IMR-90 (cell line): ENCODE results near the gene MMEL1. TPM values are rescaled to one million over a fixed set of nuclear protein-coding genes. Genes with fewer than 3 reads are reported as not detected.

Experiments used
- ATAC-seq: fragments of 200-7000 bp; cut with Tn5 transposase; 2 replicates; pipeline ENCODE4 v1.9.1; 2020; ENCODE audit warnings: low read depth, mild to moderate bottlenecking, moderate library complexity
- BruUV-seq: library from RNA; stranded (reverse); fragments of 400-500 nt; replicated peaks from 2 replicates; lab custom pipeline; 2021; lab: Mats Ljungman, UMichigan
- CTCF ChIA-PET: fragments of 300-600 bp; formaldehyde crosslinking; extraction: SDS; loops from one replicate; lab custom pipeline; 2021; ENCODE audit warnings: antibody characterized with exemption; lab: Yijun Ruan, JAX
- POLR2A ChIA-PET: fragments of 300-600 bp; sonication (Branson Sonifier 250); formaldehyde crosslinking; loops from one replicate; lab custom pipeline; 2022; ENCODE audit warnings: antibody characterized with exemption; ENCODE audit not compliant: unreplicated experiment; lab: Charles Lee
- DNase-seq: peaks from one replicate; pipeline ENCODE4 v3.0.0; 2013
- H2AFZ ChIP-seq: replicated peaks from 2 replicates; pipeline ENCODE3; 2013; ENCODE audit warnings: low read length, mild to moderate bottlenecking; ENCODE audit not compliant: poor library complexity
- H2AK5ac ChIP-seq: 2 replicates; pipeline ENCODE4 v1.6.1; 2013; ENCODE audit warnings: low read depth, low read length, inconsistent platforms
- H2AK9ac ChIP-seq: replicated peaks from 2 replicates; pipeline ENCODE3; 2013; ENCODE audit warnings: mild to moderate bottlenecking, low read depth, low read length, moderate library complexity; ENCODE audit not compliant: poor library complexity
- H2BK120ac ChIP-seq: 2 replicates; pipeline ENCODE4 v1.6.1; 2013; ENCODE audit warnings: low read depth, low read length, inconsistent platforms
- H2BK15ac ChIP-seq: 3 replicates; pipeline ENCODE4 v1.6.1; 2013; ENCODE audit warnings: low read depth, low read length, inconsistent platforms
- H2BK20ac ChIP-seq: 2 replicates; pipeline ENCODE4 v1.6.1; 2013; ENCODE audit warnings: low read depth, mild to moderate bottlenecking, inconsistent platforms, low read length, moderate library complexity
- H2BK5ac ChIP-seq: 2 replicates; pipeline ENCODE4 v1.6.1; 2013; ENCODE audit warnings: mild to moderate bottlenecking, low read depth, low read length, inconsistent platforms; ENCODE audit not compliant: poor library complexity, severe bottlenecking
- H3K14ac ChIP-seq: replicated peaks from 2 replicates; pipeline ENCODE4 v1.6.1; 2013; ENCODE audit warnings: low read depth, low read length, inconsistent platforms
- H3K18ac ChIP-seq: 2 replicates; pipeline ENCODE4 v1.6.1; 2013; ENCODE audit warnings: low read depth, low read length, control low read depth
- H3K23ac ChIP-seq: 2 replicates; pipeline ENCODE4 v1.6.1; 2013; ENCODE audit warnings: low read depth, low read length, inconsistent platforms
- H3K27ac ChIP-seq: 2 replicates; pipeline ENCODE4 v1.5.1; 2013; ENCODE audit warnings: mild to moderate bottlenecking, control low read depth, low read length; ENCODE audit not compliant: insufficient read depth
- H3K27me3 ChIP-seq: 2 replicates; pipeline ENCODE4 v1.6.1; 2013; ENCODE audit warnings: low read length; ENCODE audit not compliant: control insufficient read depth, insufficient read depth
- H3K36me3 ChIP-seq: 2 replicates; pipeline ENCODE4 v1.6.1; 2013; ENCODE audit warnings: low read length, mixed read lengths; ENCODE audit not compliant: control insufficient read depth, insufficient read depth
- H3K4ac ChIP-seq: 2 replicates; pipeline ENCODE4 v1.6.1; 2013; ENCODE audit warnings: low read depth, low read length, inconsistent platforms
- H3K4me1 ChIP-seq: 2 replicates; pipeline ENCODE4 v1.6.1; 2013; ENCODE audit warnings: low read length, mixed read lengths; ENCODE audit not compliant: control insufficient read depth, insufficient read depth
- H3K4me2 ChIP-seq: 2 replicates; pipeline ENCODE4 v1.6.1; 2013; ENCODE audit warnings: low read depth, mild to moderate bottlenecking, control low read depth, low read length, moderate library complexity
- H3K4me3 ChIP-seq: 2 replicates; pipeline ENCODE4 v1.5.1; 2013; ENCODE audit warnings: low read depth, mild to moderate bottlenecking, control low read depth, low read length, moderate library complexity; ENCODE audit not compliant: insufficient read depth
- H3K56ac ChIP-seq: 2 replicates; pipeline ENCODE4 v1.6.1; 2013; ENCODE audit warnings: low read length, inconsistent platforms; ENCODE audit not compliant: insufficient read depth; ENCODE audit errors: extremely low read depth
- H3K79me1 ChIP-seq, 2 experiments: 2 replicates each; pipeline ENCODE4 v1.6.1; 2013; ENCODE audit warnings: low read length in 2 of 2, inconsistent platforms in 1 of 2, low read depth in 1 of 2
- H3K9ac ChIP-seq: 2 replicates; pipeline ENCODE4 v1.6.1; 2013; ENCODE audit warnings: low read depth, low read length, control low read depth
- H3K9me1 ChIP-seq: 2 replicates; pipeline ENCODE4 v1.6.1; 2013; ENCODE audit warnings: low read length, inconsistent platforms; ENCODE audit not compliant: insufficient read depth
- H3K9me3 ChIP-seq: 2 replicates; pipeline ENCODE4 v1.6.1; 2013; ENCODE audit warnings: low read length; ENCODE audit not compliant: control insufficient read depth, insufficient read depth
- H4K20me1 ChIP-seq: 2 replicates; pipeline ENCODE4 v1.6.1; 2013; ENCODE audit warnings: low read length, inconsistent platforms; ENCODE audit not compliant: insufficient read depth
- H4K5ac ChIP-seq: 2 replicates; pipeline ENCODE4 v1.6.1; 2013; ENCODE audit warnings: mild to moderate bottlenecking, low read depth, low read length, control low read depth
- H4K8ac ChIP-seq, 2 experiments: 2 replicates each; pipeline ENCODE4 v1.6.1; 2013; ENCODE audit warnings: low read depth in 2 of 2, low read length in 2 of 2, control low read depth in 1 of 2, inconsistent platforms in 1 of 2
- H4K91ac ChIP-seq: 2 replicates; pipeline ENCODE4 v1.6.1; 2013; ENCODE audit warnings: low read depth, low read length, inconsistent platforms; ENCODE audit not compliant: insufficient read depth
- BHLHE40 ChIP-seq: fragments of 150-350 bp; IDR thresholded peaks from 2 replicates; pipeline ENCODE4 v1.6.1; 2016; ENCODE audit warnings: mild to moderate bottlenecking, low read depth, low read length
- MXI1 ChIP-seq: IDR thresholded peaks from 2 replicates; pipeline ENCODE4 v1.6.1; 2012; ENCODE audit warnings: low read depth, mild to moderate bottlenecking, low read length, moderate library complexity, borderline replicate concordance
- NFE2L2 ChIP-seq: fragments of 150-350 bp; IDR thresholded peaks from 2 replicates; pipeline ENCODE4 v1.6.1; 2016; ENCODE audit warnings: low read depth, mild to moderate bottlenecking, low read length
- RAD21 ChIP-seq: IDR thresholded peaks from 2 replicates; pipeline ENCODE4 v1.6.1; 2012; ENCODE audit warnings: low read length, improper control_type of control experiment
- WGBS, 2 experiments: methylation state at CpG; one replicate each; pipeline versions ENCODE4 v1.1.5 to v1.1.7; 2013; ENCODE audit warnings: missing lambda C conversion rate in 2 of 2; ENCODE audit not compliant: insufficient read length in 1 of 2; ENCODE audit errors: extremely low coverage in 2 of 2; 5-methylcytosine and 5-hydroxymethylcytosine counted together
- dilution Hi-C: fragments of 300-500 bp; cut with HindIII; formaldehyde crosslinking; loops from one replicate; pipeline ENCODE4 v1.14.3; 2018; ENCODE audit warnings: low sequenced_read_pairs; ENCODE audit not compliant: unreplicated experiment
- in situ Hi-C: fragments of 300-500 bp; cut with MboI; formaldehyde crosslinking; loops from 3 replicates; pipeline ENCODE4 v1.14.3; 2019; ENCODE audit warnings: low sequenced_read_pairs, inconsistent platforms, mixed read lengths
- intact Hi-C: fragments of 100-400 bp; cut with micrococcal nuclease; formaldehyde crosslinking; loops from 2 replicates; pipeline ENCODE4 v1.10.0; 2022
- polyA plus RNA-seq, 3 experiments: library from polyadenylated mRNA; depleted of rRNA; stranded (reverse); fragments of >200 nt; gene quantifications; 2 replicates each; pipeline ENCODE4 v1.2.3, GENCODE V29; 2012; ENCODE audit warnings: low replicate concordance in 1 of 3
- total RNA-seq: library from RNA; depleted of rRNA; stranded (reverse); fragments of >200 nt; gene quantifications from 2 replicates; pipeline ENCODE4 v1.2.3, GENCODE V29; 2012
- TF ChIP-seq, protein P1 (sequence below): fragments of 150-350 bp; IDR thresholded peaks from 2 replicates; pipeline ENCODE4 v1.6.1; 2016; ENCODE audit warnings: low read depth, mild to moderate bottlenecking, low read length, moderate library complexity, borderline replicate concordance
- TF ChIP-seq, protein P2 (sequence below): conservative IDR thresholded peaks from 2 replicates; pipeline ENCODE4 v1.5.1; 2012; ENCODE audit warnings: mild to moderate bottlenecking, low read depth, low read length, improper control_type of control experiment

Gene MMEL1
- total and polyA plus RNA-seq, 2 of the 4 experiments (the other 2 are of a cell fraction), result under 0.01 to 0.12 TPM

DNA sequence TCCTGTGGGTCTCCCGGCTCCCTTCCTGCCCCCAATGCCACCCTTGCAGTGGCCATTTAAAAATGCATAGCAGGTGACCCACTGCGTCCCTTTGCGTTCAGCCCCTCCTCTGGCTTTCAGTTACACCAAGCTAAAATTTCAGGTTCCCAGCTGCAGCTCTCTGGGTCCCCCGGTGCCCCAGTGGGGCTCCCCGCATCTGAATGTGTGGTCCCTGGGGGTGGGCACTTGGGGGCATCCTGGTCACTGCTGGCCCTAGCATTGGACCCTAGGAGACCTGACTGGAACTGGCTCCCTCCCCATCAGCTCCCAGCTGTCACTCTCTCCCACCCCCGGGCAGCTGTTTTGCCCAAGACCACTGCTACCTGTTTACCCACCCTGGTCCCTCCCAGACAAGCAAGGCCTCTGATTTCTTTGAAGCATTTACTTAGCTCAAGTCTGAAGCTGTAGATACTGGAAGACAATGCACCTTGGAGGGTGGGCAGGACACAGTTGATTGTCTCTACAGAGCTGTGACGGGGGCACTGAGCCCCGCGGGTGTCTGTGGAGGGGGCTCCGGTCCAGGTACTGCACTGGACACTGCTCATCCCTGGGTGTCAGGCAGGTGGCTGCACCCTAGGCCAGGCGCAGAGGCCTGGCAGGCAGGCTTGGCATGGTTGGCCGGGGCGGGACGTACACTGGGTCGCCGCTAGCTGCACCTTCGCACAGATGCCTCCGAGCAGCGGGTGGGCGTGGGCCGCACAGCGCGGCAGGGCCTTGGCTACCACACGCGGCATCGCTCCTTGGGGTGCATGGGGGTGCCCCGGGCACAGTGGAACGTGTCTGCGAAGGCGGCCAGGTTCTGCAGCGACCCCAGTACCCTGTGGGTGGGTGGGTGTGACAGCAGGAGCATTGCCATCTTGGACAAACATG lies 42.3 kb downstream of the MMEL1 start:
- Histone ChIP-seq H3K4me2 (no peak overlapping the region), H4K8ac (no peak overlapping the region), H2AFZ (no peak overlapping the region), H2AK5ac (no peak overlapping the region), H3K27me3 (no peaks in the 10 kb centered on the region; the same call in 1 of the 2 replicates), H4K20me1 (no peaks in the 10 kb centered on the region; the same call in 1 of the 2 replicates), H2BK5ac (no peak overlapping the region), H3K9me1 (no peaks in the 10 kb centered on the region), H2AK9ac (no peak overlapping the region), H3K9ac (no peak overlapping the region), H3K36me3 (peaks cover 2% of the 10 kb centered on the region; the same call in 1 of the 2 replicates), H3K79me1 (peaks cover 0 to 15% of the 10 kb centered on the region in 2 experiments; a peak in 2 of 4 replicates), H2BK20ac (no peak overlapping the region), H3K9me3 (no peaks in the 10 kb centered on the region), H3K23ac (no peak overlapping the region), H3K4me1 (peaks cover 4% of the 10 kb centered on the region; the same call in 1 of the 2 replicates), H2BK120ac (no peak overlapping the region), H2BK15ac (no peak overlapping the region), H4K5ac (no peak overlapping the region), H3K18ac (no peak overlapping the region), H3K4me3 (no peak overlapping the region), H4K91ac (no peak overlapping the region), H3K14ac (no peak overlapping the region), H3K4ac (no peak overlapping the region), H3K27ac (no peak overlapping the region), H3K56ac (no peak overlapping the region)
- ATAC-seq (no peak), DNase-seq (no peak)
- intact Hi-C loops, result no loop called here
- WGBS, 2 experiments, result 97% methylated on average over 17 of the region's 31 CpGs; no CpG with 5 or more reads in 1 of the 2 experiments
- ChIA-PET CTCF (no interaction called here), POLR2A (no interaction called here)
- TF ChIP-seq, protein P1, sequence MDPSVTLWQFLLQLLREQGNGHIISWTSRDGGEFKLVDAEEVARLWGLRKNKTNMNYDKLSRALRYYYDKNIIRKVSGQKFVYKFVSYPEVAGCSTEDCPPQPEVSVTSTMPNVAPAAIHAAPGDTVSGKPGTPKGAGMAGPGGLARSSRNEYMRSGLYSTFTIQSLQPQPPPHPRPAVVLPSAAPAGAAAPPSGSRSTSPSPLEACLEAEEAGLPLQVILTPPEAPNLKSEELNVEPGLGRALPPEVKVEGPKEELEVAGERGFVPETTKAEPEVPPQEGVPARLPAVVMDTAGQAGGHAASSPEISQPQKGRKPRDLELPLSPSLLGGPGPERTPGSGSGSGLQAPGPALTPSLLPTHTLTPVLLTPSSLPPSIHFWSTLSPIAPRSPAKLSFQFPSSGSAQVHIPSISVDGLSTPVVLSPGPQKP, result no peak
- TF ChIP-seq BHLHE40 (no peak), RAD21 (no peak), MXI1 (no peak), NFE2L2 (no peak)
- TF ChIP-seq, protein P2, sequence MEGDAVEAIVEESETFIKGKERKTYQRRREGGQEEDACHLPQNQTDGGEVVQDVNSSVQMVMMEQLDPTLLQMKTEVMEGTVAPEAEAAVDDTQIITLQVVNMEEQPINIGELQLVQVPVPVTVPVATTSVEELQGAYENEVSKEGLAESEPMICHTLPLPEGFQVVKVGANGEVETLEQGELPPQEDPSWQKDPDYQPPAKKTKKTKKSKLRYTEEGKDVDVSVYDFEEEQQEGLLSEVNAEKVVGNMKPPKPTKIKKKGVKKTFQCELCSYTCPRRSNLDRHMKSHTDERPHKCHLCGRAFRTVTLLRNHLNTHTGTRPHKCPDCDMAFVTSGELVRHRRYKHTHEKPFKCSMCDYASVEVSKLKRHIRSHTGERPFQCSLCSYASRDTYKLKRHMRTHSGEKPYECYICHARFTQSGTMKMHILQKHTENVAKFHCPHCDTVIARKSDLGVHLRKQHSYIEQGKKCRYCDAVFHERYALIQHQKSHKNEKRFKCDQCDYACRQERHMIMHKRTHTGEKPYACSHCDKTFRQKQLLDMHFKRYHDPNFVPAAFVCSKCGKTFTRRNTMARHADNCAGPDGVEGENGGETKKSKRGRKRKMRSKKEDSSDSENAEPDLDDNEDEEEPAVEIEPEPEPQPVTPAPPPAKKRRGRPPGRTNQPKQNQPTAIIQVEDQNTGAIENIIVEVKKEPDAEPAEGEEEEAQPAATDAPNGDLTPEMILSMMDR, result no peak
- in situ Hi-C loops, result no loop called here
- dilution Hi-C loops, result no loop called here
- no TSS peak for BruUV-seq
